ENCODE data around the gene NUP210L. TPM values are rescaled to one million over a fixed set of nuclear protein-coding genes. Genes with fewer than 3 reads are reported as not detected.
"Not testable (repeated sequence)": the region's sequence is repeated elsewhere in the genome, so short reads cannot be mapped to it uniquely, and the experiment has no call there.

Gene NUP210L
- total and polyA plus RNA-seq, 2 of the 13 experiments (the other 11 are each of a cell fraction or from before 2014, with no cell fraction given) = not detected

DNA sequence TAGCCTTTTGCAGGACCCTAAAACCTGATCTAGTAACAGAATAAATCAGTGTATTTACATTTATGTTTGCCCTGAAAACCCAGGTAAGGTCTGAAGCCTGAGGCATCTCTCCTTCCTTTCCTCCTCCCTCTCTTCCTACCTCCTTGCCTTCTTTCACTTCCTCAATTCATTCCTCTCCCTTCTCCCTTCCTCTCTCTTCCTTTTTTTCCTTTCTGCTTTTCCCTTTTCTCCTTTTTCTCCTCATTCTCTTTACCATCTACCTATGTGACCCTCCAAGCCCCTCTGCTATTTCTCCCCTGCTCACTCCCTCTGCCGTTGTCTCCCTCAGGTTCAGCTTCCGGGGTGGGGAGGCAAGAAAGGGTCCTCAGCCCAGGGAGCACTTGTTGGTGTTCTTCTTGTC, 173.1 kb downstream of the NUP210L start:
- DNase-seq (ENCODE audit: low spot score); H3K27me3 ChIP-seq (ENCODE audit: control insufficient read depth in 1 of 2, insufficient read depth in 2 of 2, low read length in 2 of 2); FAIRE-seq; intact Hi-C loops (cut with micrococcal nuclease; ENCODE audit: unreplicated experiment); CTCF ChIA-PET (ENCODE audit: low intra/inter-chr PET ratio, low total read pairs); H3K9ac ChIP-seq (ENCODE audit: insufficient read depth, low read depth, low read length); H3K9me3 ChIP-seq (ENCODE audit: low read length); H3K27ac ChIP-seq (ENCODE audit: extremely low read length, insufficient read depth, low read length); ATAC-seq; H4K20me1 ChIP-seq (ENCODE audit: insufficient read depth, low read length); H3K36me3 ChIP-seq (replicated peaks in 1 of 2; ENCODE audit: control insufficient read depth in 1 of 2, insufficient read depth in 2 of 2, low read length in 2 of 2); H3K4me2 ChIP-seq (ENCODE audit: low read depth, low read length); H3K4me3 ChIP-seq (replicated peaks in 1 of 3; ENCODE audit: insufficient read depth in 1 of 3, low read depth in 2 of 3, low read length in 3 of 3); H2AFZ ChIP-seq (ENCODE audit: low read length); POLR2A ChIA-PET: not testable (repeated sequence)
- WGBS (ENCODE audit: low lambda C conversion rate) = 93% methylated on average over 2 of the region's 2 CpGs
- Histone ChIP-seq H3K79me2 (ENCODE audit: insufficient read depth, low read length) (peaks cover 11% of the 10 kb centered on the region), H3K4me1 (ENCODE audit: insufficient read depth, low read length) (peaks cover 24% of the 10 kb centered on the region)
- BruUV-seq (replicated peaks) = TSS peak; percentile 44
- in situ Hi-C loops (cut with HindIII; ENCODE audit: extremely low pct_ligation_motif_present, low pct_unique_long_range_greater_than_20kb) = loop anchor here (10.0 kb wide), 1 partner anchor 297 kb away; no protein-coding TSS in a partner anchor

DNA sequence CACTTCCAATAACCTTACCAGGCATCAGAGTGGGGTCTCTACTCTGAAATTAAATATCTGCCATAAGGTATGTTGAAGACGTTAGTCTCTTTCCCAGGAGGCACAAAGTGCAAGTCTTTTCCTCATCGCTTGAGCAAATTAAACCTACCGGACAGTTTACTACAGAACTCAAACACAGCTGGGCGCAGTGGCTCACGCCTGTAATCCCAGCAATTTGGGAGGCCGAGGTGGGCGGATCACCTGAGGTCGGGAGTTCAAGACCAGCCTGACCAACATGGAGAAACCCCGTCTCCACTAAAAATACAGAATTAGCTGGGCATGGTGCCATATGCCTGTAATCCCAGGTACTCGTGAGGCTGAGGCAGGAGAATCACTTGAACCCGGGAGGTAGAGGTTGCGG, 175.8 kb downstream of the NUP210L start:
- CTCF ChIA-PET (ENCODE audit: low intra/inter-chr PET ratio, low total read pairs); BruUV-seq (replicated peaks); H3K27me3 ChIP-seq (ENCODE audit: control insufficient read depth in 1 of 2, insufficient read depth in 2 of 2, low read length in 2 of 2); DNase-seq (ENCODE audit: low spot score); in situ Hi-C loops (cut with HindIII; ENCODE audit: extremely low pct_ligation_motif_present, low pct_unique_long_range_greater_than_20kb); ATAC-seq; H4K20me1 ChIP-seq (ENCODE audit: insufficient read depth, low read length); H3K9me3 ChIP-seq (ENCODE audit: low read length); intact Hi-C loops (cut with micrococcal nuclease; ENCODE audit: unreplicated experiment): not testable (repeated sequence)
- Histone ChIP-seq H3K79me2 (ENCODE audit: insufficient read depth, low read length) (peaks cover 16% of the 10 kb centered on the region), H3K27ac (ENCODE audit: extremely low read length, insufficient read depth, low read length) (peak overlapping the region; percentile 88), H3K36me3 (replicated peaks in 1 of 2; ENCODE audit: control insufficient read depth in 1 of 2, insufficient read depth in 2 of 2, low read length in 2 of 2) (peaks cover 1 to 12% of the 10 kb centered on the region in 2 experiments), H3K4me3 (replicated peaks in 1 of 3; ENCODE audit: insufficient read depth in 1 of 3, low read depth in 2 of 3, low read length in 3 of 3) (peak overlapping the region; percentile 72 to 79 (median 77)), H2AFZ (ENCODE audit: low read length) (peak overlapping the region; percentile 28), H3K4me1 (ENCODE audit: insufficient read depth, low read length) (peaks cover 25% of the 10 kb centered on the region), H3K9ac (ENCODE audit: insufficient read depth, low read depth, low read length) (peak overlapping the region; percentile 88), H3K4me2 (ENCODE audit: low read depth, low read length) (peak overlapping the region; percentile 97)
- peak; percentile 40 for FAIRE-seq
- POLR2A ChIA-PET = interaction anchor here (1.4 to 4.4 kb wide), 8 partner anchors 8 to 345 kb away, joined by 3 to 209 read pairs (median 23); partner anchors contain the start of genes CHTOP, CREB3L4, CRTC2 and DENND4B
- 26% methylated on average over 12 of the region's 12 CpGs for WGBS (ENCODE audit: low lambda C conversion rate)
- TF ChIP-seq SPEN (CRISPR knock-in tag; IDR thresholded peaks at IDR 0.05; ENCODE audit: low read depth) (0 out of 2 replicates have a peak, but pooled peaks have one; percentile 25), ZMYM3 (CRISPR knock-in tag; IDR thresholded peaks at IDR 0.05) (peak; percentile 22; the same call in 1 of the 2 replicates), RCOR2 (CRISPR knock-in tag; IDR thresholded peaks at IDR 0.05) (peak; percentile 30; the same call in 1 of the 2 replicates), YEATS4 (CRISPR knock-in tag; IDR thresholded peaks at IDR 0.05; ENCODE audit: borderline replicate concordance) (0 out of 2 replicates have a peak, but pooled peaks have one; percentile 25), HMG20A (CRISPR knock-in tag; IDR thresholded peaks at IDR 0.05; ENCODE audit: borderline replicate concordance) (0 out of 2 replicates have a peak, but pooled peaks have one; percentile 7), PHF21A (CRISPR knock-in tag; IDR thresholded peaks at IDR 0.05) (peak; percentile 48; the same call in 1 of the 2 replicates), HDAC1 (CRISPR knock-in tag; IDR thresholded peaks at IDR 0.05) (0 out of 2 replicates have a peak, but pooled peaks have one; percentile 19)
- TF ChIP-seq, protein P1, sequence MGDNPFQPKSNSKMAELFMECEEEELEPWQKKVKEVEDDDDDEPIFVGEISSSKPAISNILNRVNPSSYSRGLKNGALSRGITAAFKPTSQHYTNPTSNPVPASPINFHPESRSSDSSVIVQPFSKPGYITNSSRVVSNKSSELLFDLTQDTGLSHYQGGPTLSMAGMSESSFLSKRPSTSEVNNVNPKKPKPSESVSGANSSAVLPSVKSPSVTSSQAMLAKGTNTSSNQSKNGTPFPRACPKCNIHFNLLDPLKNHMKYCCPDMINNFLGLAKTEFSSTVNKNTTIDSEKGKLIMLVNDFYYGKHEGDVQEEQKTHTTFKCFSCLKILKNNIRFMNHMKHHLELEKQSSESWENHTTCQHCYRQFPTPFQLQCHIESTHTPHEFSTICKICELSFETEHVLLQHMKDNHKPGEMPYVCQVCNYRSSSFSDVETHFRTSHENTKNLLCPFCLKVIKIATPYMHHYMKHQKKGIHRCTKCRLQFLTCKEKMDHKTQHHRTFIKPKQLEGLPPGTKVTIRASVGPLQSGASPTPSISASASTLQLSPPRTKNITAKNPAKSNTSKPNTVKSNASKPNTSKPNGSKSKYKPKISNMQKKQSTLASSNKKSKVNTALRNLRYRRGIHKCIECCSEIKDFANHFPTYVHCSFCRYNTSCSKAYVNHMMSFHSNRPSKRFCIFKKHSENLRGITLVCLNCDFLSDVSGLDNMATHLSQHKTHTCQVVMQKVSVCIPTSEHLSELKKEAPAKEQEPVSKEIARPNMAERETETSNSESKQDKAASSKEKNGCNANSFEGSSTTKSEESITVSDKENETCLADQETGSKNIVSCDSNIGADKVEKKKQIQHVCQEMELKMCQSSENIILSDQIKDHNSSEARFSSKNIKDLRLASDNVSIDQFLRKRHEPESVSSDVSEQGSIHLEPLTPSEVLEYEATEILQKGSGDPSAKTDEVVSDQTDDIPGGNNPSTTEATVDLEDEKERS (CRISPR knock-in tag; IDR thresholded peaks at IDR 0.05) = 0 out of 2 replicates have a peak, but pooled peaks have one; percentile 23
- TF ChIP-seq, protein P2, sequence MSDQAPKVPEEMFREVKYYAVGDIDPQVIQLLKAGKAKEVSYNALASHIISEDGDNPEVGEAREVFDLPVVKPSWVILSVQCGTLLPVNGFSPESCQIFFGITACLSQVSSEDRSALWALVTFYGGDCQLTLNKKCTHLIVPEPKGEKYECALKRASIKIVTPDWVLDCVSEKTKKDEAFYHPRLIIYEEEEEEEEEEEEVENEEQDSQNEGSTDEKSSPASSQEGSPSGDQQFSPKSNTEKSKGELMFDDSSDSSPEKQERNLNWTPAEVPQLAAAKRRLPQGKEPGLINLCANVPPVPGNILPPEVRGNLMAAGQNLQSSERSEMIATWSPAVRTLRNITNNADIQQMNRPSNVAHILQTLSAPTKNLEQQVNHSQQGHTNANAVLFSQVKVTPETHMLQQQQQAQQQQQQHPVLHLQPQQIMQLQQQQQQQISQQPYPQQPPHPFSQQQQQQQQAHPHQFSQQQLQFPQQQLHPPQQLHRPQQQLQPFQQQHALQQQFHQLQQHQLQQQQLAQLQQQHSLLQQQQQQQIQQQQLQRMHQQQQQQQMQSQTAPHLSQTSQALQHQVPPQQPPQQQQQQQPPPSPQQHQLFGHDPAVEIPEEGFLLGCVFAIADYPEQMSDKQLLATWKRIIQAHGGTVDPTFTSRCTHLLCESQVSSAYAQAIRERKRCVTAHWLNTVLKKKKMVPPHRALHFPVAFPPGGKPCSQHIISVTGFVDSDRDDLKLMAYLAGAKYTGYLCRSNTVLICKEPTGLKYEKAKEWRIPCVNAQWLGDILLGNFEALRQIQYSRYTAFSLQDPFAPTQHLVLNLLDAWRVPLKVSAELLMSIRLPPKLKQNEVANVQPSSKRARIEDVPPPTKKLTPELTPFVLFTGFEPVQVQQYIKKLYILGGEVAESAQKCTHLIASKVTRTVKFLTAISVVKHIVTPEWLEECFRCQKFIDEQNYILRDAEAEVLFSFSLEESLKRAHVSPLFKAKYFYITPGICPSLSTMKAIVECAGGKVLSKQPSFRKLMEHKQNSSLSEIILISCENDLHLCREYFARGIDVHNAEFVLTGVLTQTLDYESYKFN (CRISPR knock-in tag; conservative IDR thresholded peaks at IDR 0.05) = 0 out of 2 replicates have a peak, but pooled peaks have one; percentile 7

Data from HepG2 (cell line).